ENCODE measurements around the gene HNRNPK.

HNRNPK gene

DNA sequence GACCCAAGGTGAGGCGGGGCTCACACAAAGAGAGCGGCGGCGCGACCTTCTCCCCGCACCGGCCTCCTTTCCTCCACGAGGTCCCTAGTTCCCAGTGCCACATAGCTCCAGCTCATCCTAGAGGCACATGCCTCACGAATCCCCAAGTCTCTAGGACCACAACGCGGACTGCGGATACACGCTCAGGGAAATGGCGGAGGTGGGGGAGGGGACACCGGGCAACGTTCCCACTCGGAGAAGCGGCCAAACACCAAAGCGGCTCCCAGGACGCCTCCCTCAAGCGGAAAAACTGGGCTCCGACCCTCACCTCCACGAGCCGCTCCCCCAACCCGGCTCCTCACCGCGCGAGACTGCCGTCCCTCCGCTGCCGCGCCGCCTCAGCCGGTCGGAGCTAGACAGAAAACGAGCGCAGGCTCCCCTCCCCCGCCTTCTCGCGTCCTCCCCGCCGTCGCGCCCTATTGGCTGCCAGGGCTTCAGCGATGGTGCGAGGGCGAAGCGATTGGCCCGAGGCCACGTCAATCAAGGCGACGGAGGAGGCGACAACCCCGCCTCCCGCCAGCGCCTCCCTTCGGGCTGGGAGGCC, at the start of gene HNRNPK:
HNRNPK (minus strand) TSS at position 404 of the 583 bp plus-strand sequence. CDS start 1,963 bp downstream, outside the sequence.
- DNase-seq, result peak; percentile 80 to 90

DNA sequence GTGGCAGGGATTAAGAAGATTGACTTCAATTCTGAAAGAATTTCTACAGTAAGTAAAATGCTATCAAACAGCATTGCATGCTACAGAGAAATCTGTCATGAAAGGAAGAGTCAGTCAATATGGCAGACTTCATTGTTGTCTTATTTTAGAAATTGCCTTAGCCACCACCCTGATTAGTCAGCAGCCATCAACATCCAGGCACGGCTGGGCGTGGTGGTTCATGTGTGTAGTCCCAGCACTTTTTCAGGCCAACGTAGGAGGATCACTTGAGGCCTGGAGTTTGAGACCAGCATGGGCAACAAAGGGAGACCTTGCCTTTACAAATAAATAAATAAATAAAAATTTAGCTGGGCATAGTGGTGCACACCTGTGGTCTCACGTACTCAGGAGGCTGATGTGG, 47.2 kb upstream of the HNRNPK start:
- DNase-seq, result no peak

DNA sequence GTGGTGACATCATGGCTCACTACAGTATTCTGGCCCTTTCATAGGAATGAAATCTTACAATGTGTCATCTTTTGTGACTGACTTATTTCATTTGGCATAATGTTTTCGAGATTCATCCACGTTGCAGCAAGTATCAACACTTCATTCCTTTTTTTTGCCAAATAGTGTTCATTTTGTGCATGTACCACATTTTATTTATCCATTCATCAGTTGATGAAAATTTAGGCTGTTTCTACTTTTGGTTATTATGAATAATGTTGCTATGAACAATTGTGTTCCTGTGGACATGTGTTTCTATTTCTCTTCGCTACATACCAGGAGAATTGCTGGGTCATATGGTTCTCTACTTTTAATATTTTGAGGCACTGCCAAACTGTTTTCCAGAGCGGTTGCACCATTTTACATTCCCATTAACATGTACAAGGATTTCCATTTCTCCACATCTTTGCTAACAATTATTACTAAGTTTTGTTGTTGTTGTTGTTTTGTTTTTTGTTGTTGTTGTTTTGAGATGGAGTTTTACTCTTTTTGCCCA, 44.1 kb upstream of the HNRNPK start:
- DNase-seq, result no peak

DNA sequence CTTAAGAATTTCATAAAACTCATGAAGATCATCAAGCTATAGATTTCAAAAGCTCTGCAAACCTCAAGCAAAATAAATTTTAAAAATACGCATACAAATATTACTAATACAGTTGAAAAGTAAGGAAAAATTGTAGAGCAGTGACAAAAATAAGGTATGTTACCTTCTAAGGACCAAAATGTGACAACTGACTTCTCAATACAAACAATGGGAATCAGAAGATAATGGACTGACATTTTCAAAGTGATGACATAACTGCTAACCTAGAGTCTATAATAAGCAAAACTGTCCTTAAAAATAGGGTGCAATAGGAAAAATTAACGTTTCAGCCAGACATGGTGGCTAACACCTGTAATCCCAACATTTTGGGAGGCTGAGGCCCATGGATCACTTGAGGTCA, 27.6 kb upstream of the HNRNPK start:
- DNase-seq, result no peak

DNA sequence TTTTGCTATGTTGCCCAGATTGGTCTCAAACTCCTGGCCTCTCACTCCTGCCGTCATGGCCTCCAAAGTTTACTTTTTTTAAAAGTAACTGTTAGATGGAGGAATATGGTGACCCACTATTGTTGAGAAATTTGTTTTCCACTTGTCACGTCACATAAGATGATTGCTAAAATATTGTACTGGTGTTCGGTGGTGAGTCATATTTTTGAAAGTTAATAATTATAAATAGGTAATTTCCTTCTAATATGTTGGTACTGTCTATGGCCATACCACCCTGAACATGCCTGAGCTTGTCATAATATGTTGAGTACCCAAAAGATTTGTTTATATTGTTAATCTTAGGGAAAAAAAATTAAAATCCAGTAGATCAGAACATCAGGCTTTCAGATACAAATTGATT, 23.2 kb upstream of the HNRNPK start:
- no peak for DNase-seq

DNA sequence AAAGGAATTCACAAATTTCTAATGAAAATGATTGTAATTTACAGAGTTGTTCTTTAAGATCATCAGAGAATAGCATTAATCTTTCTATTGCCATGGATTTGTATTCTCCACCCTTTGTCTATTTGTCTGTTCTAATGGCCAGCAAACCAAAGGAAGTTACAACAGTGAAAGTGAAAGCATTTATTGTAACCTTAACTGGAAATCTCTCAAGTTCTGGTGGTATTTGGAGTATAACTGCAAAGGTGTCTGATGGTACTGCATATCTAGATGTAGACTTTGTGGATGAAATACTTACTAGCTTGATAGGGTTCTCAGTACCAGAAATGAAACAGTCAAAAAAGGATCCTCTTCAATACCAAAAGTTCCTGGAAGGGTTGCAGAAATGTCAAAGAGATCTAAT, 22.3 kb upstream of the HNRNPK start:
- no peak for DNase-seq

DNA sequence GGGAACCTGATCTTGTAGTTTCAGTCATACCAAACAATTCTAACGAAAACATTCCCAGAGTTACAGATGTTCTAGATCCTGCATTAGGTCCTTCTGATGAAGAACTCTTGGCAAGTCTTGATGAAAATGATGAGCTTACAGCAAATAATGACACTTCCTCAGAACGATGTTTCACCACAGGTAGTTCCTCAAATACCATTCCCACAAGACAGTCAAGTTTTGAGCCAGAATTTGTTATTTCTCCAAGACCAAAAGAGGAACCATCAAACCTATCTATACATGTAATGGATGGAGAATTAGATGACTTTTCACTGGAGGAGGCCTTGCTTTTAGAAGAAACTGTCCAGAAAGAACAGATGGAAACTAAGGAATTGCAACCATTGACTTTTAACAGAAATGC, 21.6 kb upstream of the HNRNPK start:
- no peak for DNase-seq

DNA sequence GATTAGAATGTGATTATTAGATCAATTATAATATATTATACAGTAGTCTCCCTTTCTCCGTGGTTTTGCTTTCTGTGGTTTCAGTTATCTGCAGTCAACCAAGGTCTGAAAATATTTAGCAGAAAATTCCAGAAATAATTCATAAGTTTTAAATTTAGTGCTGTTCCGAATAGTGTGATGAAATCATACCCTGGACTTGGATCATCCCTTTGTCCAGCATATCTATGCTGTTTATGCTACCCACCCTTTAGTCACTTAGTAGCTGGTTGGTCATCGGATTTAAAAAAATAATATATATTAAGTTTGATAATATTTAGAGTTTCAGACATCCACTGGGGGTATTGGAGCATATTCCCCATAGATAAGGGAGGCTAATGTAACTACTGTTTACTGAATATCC, 20.2 kb upstream of the HNRNPK start:
- DNase-seq, result no peak

DNA sequence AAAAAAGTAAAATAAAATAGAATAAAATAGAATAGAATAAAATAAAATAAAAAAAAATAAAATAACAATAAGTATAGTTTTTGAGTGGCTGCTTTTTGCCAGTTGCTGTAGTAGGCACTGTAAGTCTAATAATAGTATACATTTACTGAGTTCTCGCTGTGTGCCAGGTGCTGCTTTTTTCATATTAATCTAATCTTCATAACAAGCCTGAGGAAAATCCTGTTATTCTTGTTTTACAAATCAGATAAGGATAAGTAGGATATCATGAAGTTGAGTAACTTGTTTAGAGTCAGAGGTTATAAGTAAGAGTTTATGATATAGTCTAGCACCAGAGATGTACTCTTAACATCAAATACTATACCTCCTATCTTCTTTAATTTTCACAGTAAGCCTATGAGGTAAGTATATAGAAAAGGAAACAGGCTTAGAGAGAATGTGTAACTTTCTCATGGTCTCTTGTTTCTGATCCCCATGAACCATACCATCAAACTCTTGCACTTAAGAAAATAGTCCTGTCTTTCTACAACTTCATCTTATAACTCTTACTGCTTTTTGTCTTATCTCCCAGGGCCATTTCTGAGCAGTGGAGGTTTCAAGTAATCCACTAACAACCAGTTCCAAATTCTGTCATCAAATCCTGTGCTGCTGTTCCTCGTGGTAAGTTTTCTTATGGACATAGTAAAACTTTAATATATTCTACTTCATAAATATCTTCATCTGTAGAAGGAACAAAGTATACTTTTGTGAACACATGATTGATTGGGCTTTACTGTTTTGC, 19.3 kb upstream of the HNRNPK start:
- DNase-seq, result no peak

DNA sequence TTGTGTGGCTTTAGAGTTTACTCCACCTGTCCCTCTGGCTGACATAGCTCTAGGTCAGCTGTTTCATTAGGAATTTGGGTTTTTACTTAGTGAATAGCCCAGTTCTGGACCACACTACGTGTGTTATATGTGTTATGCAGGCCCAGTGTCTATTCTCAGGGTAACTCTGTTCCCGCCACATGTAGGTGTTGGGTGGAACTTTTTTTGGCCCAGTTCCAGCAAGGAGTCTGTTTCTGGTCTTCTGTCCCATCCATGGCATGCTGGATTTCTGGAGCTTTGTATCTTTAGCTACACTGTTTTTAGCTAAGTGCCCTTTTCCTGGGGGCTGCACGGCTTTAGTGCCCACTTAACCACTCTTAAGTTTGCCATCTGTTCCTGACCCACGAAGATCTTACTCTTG, 16.1 kb upstream of the HNRNPK start:
- DNase-seq, result no peak

DNA sequence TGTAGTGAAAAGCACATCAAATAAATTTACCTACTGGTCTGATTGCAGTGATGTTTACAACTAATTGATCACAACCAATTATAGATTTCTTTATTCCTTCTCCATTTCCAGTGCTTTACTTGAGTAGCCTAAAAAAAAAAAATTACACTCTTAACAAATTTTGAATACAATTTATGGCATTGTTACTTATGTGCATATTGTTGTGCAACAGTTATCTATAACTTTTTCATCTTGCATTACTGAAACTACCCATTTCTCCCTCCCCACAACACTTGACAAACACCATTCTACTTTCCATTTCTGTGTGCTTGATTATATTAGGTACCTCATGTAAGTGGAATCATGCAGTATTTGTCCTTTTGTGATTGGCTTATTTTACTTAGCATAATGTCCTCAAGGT, 12.9 kb upstream of the HNRNPK start:
- DNase-seq, result no peak

DNA sequence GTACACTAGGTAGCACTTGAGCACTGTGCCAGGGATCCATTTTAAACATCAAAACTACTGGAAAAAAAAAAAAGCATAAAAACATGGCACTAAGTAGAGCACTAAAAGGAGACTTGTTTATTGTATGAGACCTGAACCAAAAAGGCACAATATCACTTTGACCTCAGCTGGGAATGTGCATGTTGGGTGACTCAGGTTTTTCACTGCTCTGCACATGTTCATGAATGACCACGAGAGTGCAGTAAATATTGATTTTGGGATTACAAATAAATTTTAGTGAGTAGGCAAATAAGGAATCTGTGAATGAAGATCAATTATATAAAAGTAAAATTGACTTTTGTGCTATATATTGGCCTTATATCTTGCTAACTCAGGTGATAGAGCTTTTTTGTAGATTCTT, 12.4 kb upstream of the HNRNPK start:
- no peak for DNase-seq

DNA sequence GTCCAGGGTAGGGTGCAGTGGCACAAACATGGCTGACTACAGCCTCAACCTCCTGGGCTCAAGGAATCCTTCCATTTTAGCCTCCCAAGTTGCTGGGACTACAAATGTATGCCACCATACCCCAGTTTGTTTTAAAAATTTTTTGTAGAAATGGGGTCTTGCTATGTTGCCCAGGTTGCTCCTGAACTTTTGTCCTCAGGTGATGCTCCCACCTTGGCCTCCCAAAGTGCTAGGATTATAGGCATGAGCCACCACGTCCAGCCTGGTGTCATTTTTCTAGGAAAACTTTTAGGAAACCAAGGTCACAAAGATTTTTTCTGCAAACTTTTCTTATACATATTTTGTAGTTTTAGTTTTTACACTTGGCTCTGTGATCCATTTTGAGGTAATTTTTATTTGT, 11.3 kb upstream of the HNRNPK start:
- DNase-seq, result no peak

DNA sequence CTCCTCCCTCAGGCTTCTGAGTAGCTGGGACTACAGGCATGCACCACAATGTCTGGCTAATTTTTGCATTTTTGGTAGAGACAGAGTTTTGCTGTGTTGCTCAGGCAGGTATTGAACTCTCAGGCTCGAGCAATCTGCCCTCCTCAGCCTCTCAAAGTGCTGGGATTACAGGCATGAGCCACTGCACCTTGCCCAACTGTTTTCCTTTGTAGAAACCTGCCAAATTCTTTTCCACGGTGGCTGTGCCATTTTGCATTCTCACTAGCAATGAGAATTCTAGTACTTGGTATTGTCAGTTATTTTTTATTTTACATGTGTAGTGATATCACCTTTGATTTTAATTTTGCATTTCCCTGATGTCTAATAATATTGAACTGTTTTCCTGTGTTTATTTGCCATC, 8.4 kb upstream of the HNRNPK start:
- no peak for DNase-seq

DNA sequence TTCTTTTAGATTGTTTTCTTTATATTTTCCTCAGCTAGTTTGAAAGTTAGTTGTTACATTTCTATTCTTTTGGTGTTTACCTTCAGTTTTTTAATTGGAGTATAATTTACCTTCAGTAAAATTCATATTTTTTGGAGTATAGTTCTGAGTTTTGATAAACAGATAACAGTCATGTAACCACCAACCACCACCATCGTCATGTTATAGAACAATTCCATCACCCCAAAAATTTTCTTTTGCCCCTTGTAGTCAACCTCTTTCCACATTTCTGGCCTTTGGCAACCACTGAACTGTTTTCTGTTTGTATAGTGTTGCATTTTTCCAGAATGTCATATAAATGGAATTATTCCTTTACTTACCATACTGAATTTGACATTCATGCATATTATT, 7.4 kb upstream of the HNRNPK start:
- DNase-seq, result no peak

DNA sequence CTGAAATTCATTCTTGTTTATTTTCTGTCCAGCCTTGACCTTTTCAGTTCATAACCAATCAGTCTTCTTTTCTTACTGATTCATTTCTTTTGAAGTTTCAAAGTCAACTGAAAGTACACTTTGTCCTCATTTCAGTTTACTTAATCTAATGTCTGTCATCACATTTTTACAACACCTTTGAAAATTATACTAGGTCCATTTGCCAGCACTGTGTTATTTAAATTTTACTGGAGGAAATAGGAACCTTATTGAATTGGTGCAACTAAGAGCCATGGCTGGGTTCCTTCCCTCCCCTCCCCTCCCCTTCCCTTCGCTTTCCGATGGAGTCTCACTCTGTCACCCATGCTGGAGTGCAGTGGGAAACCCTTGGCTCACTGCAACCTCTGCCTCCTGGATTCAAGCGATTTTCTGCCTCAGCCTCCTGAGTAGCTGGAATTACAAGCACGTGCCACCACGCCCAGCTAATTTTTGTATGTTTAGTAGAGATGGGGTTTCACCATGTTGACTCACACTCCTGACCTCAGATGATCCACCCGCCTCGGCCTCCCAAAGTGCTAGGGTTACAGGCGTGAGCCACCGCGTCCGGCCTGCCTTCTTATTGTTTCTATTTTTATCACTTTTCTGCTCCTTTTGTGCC, 6.9 kb upstream of the HNRNPK start:
- DNase-seq, result no peak

DNA sequence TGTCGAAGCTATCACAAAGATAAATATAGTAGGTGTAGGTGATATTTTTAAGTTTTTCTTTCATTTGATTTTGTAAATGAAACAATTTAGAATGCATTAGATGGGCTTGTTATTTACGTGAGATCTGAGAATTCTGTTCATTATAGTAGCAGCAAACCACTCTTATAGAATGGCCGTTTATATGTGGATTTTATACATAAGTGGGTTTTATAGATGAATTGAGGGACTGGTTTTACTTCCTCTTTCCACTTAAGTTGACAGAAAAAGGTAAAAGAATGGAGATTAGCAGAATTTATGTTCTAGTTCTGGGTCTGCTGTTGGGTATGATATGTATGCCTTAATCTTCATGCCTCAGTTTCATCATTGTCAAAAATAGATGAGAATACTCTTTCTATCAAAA, 6.2 kb upstream of the HNRNPK start:
- no peak for DNase-seq

DNA sequence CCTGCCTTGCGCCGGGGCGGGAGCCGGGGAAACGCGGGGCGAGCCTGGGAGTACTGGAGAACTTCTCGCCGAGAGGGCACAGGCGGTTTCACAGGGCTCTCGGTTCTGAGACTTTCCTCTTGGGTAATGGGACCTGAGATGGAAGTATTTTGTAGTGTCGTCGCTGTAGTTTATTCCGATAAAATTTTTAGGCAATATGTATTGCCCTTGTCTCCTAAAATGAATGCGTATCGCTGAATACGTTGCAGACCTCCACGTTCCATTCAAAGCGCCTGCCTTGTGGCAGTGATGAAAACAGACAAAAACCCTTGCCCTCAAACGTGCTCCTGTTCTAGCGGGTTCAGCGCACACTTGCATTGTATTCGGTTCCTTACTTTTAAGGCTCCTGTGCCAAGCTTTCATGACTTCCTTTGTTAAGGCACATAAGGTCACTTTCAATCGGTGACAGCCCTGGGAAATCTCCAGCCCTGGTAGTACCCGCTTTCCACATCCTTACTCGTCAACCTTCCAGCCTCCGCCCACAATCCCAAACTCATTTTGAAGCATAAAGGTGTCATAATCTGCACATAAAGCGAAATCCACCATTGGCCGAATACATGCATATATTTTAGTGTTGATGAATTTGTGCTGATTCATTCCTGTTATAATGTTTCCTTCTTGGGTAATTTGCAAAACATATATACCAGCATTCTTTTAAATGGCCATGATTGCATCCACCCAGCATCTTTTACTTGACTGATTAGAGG, 1.3 kb upstream of the HNRNPK start:
- peak in 1 of 2 experiments; percentile 29 for DNase-seq

DNA sequence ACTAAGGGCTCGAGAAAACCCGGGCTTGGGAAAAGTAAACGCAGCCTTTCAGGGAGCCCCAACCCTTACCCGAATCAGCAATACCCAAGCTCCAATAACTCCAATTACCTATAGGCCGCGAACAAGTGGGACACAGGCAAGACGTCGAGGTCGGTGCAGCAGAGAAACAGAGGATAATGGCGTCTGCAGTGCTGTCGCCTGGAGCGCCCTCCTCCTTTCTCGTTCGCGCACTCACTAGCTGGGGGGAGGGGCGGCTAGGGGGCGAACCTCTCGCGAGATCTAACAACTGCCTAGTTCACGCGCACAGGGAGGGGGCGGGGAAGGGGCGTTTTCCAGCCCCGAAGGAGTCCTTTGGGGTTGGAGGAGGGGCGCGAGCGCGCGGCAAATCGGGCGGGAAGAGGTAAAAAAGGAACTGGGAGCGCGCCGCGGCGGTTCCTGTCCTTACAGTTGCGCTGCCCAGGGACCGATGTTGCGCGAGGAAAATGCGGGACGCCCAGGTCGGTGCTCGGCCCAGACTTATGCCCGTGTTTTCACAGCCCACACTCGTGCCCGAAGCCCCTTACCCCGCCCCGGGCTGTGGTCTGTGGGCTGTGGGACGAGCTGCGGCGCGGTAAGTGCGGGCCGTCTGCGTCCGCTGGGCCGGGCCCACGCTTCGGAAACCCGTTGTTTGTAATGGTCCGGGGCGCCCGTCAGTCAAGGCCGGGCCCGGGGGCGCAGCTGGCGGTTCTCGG, 545 bp upstream of the HNRNPK start, which contains the start of gene RMI1:
RMI1 (plus strand) TSS at position 411 of the 731 bp plus-strand sequence. CDS start 20,182 bp downstream, outside the sequence.
- peak; percentile 84 to 95 for DNase-seq

DNA sequence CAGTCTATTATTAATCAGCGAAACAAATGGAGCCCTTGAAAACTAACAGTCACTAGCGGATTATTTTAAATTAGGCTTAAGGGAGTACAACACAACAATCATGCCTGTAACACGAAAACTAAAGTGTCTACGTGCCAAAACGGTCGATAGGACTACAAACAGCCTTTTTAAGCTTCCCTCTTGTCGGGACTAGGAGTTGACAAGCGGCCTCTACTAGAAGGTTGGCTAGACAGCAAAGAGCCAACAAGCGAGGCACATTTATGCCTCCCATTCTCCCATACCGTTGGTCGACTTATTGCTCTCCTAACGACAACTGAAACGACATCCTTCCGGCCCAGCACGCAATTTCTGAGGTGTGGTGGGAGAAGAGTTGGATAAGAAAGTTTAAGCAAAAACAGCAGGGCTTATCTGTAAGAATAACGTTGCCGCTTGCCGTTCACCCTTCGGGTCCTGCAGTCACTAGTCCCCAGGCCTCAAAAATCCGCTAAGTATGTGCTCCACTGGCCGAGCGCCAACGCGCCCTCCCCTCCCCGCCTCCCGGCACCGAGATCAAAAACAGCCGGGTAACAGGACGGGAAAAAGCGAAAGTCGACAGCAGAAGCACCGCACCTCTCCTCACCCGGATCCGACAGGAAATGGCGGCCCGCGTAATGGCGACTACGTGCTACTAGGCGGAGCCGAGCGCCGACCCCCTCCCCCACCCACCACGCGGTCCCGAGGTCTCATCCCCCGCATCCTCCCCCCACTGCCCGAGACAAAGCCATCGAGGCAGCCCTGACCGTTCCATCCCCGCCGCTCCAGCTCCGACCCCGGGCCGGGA, 813 bp downstream of the HNRNPK start:
- peak in 1 of 2 experiments; percentile 34 for DNase-seq

DNA sequence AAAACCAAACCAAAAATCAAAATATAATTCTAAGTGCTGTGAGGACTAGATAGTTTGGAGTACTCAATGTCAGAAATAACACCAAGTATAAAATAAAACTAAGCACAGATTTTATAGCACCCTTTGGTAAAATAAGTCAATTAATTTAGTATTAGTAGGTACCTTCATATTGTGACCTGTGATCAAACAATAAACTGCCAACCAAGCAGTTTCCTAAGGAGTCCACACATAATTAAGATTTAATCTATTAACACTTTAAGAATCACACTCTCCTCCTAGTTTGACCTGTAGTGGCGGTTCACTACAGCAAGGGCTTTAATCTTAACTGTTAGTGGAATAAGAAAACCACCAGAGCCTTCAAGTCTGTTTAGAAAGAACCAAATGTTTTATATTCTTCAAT, 2.8 kb downstream of the HNRNPK start:
- DNase-seq, result no peak

DNA sequence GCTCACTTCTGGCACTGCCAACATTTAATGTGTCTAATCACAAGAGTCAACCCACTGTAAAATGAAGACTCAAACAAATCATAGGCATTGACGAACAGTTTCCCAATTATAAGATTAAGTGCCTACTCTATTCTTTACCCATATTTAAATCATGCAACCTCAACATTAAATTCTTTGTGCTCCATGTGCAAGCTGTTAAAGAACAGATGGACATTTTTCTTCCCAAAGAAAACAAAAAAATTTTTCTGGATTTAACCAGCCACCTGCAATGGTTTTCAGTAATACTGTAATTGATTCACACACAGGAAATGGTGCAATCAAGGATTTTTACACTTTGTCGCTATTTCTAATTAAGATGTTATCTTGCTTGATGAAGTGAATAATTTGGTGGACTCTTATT, 3.6 kb downstream of the HNRNPK start:
- no peak for DNase-seq
